ENCODE data around the gene GRIK5.
"Not testable (repeated sequence)": the region's sequence is repeated elsewhere in the genome, so short reads cannot be mapped to it uniquely, and the experiment has no call there.

GRIK5 gene

GRCh38 chr19:42018503-42019193 lies 51.4 kb downstream of the GRIK5 start:
- peaks cover 10% of the 10 kb centered on the region for H3K36me3 Mint-ChIP-seq (ENCODE audit: low read depth)
- H3K27me3 Mint-ChIP-seq (ENCODE audit: low read depth), result peaks cover 7% of the 10 kb centered on the region
- no peaks in the 10 kb centered on the region for H3K9me3 Mint-ChIP-seq
- TF ChIP-seq CTCF (IDR thresholded peaks at IDR 0.05; ENCODE audit: unreplicated experiment in 3 of 3), result no peak
- H3K4me3 Mint-ChIP-seq, result no peak overlapping the region
- no peak overlapping the region for H3K27ac Mint-ChIP-seq
- H3K4me1 Mint-ChIP-seq, result no peaks in the 10 kb centered on the region

GRCh38 chr19:42017040-42017439 lies 53.0 kb downstream of the GRIK5 start:
- Mint-ChIP-seq H3K27ac (no peak overlapping the region), H3K36me3 (ENCODE audit: low read depth) (peaks cover 10% of the 10 kb centered on the region), H3K4me1 (no peaks in the 10 kb centered on the region), H3K9me3 (no peaks in the 10 kb centered on the region), H3K4me3 (no peak overlapping the region), H3K27me3 (ENCODE audit: low read depth) (no peaks in the 10 kb centered on the region)
- TF ChIP-seq CTCF (IDR thresholded peaks at IDR 0.05; ENCODE audit: unreplicated experiment in 3 of 3), result no peak

- H3K4me1 Mint-ChIP-seq; H3K27ac Mint-ChIP-seq; H3K9me3 Mint-ChIP-seq; H3K4me3 Mint-ChIP-seq; H3K36me3 Mint-ChIP-seq (ENCODE audit: low read depth); H3K27me3 Mint-ChIP-seq (ENCODE audit: low read depth): not testable (repeated sequence)
These were observed 57.3 kb downstream of the GRIK5 start for GRCh38 chr19:42012747-42013146.

GRCh38 chr19:42010245-42011126 lies 59.5 kb downstream of the GRIK5 start:
- TF ChIP-seq CTCF (IDR thresholded peaks at IDR 0.05; ENCODE audit: unreplicated experiment in 3 of 3), result no peak
- Mint-ChIP-seq H3K27ac (no peak overlapping the region), H3K4me3 (no peak overlapping the region), H3K9me3 (no peaks in the 10 kb centered on the region), H3K4me1 (peaks cover 5% of the 10 kb centered on the region), H3K27me3 (ENCODE audit: low read depth) (peaks cover 4% of the 10 kb centered on the region), H3K36me3 (ENCODE audit: low read depth) (no peaks in the 10 kb centered on the region)

- no peak for TF ChIP-seq CTCF (IDR thresholded peaks at IDR 0.05; ENCODE audit: unreplicated experiment in 3 of 3)
- Mint-ChIP-seq H3K4me1 (peaks cover 5% of the 10 kb centered on the region), H3K9me3 (no peaks in the 10 kb centered on the region), H3K36me3 (ENCODE audit: low read depth) (no peaks in the 10 kb centered on the region), H3K27me3 (ENCODE audit: low read depth) (peaks cover 32% of the 10 kb centered on the region), H3K4me3 (no peak overlapping the region), H3K27ac (no peak overlapping the region)
These were observed 63.4 kb downstream of the GRIK5 start for GRCh38 chr19:42006569-42006968.

GRCh38 chr19:42005504-42005903 lies 64.5 kb downstream of the GRIK5 start:
- H3K27ac Mint-ChIP-seq, result no peak overlapping the region
- H3K4me3 Mint-ChIP-seq, result no peak overlapping the region
- no peaks in the 10 kb centered on the region for H3K36me3 Mint-ChIP-seq (ENCODE audit: low read depth)
- TF ChIP-seq CTCF (IDR thresholded peaks at IDR 0.05; ENCODE audit: unreplicated experiment in 3 of 3), result no peak
- H3K27me3 Mint-ChIP-seq (ENCODE audit: low read depth), result peaks cover 43% of the 10 kb centered on the region
- H3K9me3 Mint-ChIP-seq, result no peaks in the 10 kb centered on the region
- peaks cover 5% of the 10 kb centered on the region for H3K4me1 Mint-ChIP-seq

Measured in nephron (organoid).